Lower lobe of right lung (tissue), 2 donors: ENCODE measurements around the gene RSPH3. TPM values are rescaled to one million over a fixed set of nuclear protein-coding genes. Genes with fewer than 3 reads are reported as not detected.
A peak's percentile ranks its signal among the peaks of the same experiment; 100 is the strongest.

Experiments
- ATAC-seq, 2 donors: fragments of 200-7000 bp; cut with Tn5 transposase; one replicate each; pipeline ENCODE4 v1.9.1; 2020 to 2022; ENCODE audit warnings: mild to moderate bottlenecking in 2 of 2, moderate library complexity in 2 of 2
- DNase-seq: peaks from one replicate; pipeline ENCODE4 v3.0.0-alpha.2; 2020
- H3K27ac ChIP-seq: fragments of 200-600 bp; one replicate; pipeline ENCODE4 v1.8.0; 2022
- H3K27me3 ChIP-seq: fragments of 200-600 bp; one replicate; pipeline ENCODE4 v1.8.0; 2022; ENCODE audit warnings: low read depth
- H3K36me3 ChIP-seq: fragments of 200-600 bp; one replicate; pipeline ENCODE4 v1.8.0; 2022; ENCODE audit warnings: mild to moderate bottlenecking
- H3K4me1 ChIP-seq: fragments of 200-600 bp; one replicate; pipeline ENCODE4 v1.8.0; 2022
- H3K4me3 ChIP-seq: fragments of 200-600 bp; one replicate; pipeline ENCODE4 v1.8.0; 2022; ENCODE audit warnings: mild to moderate bottlenecking
- H3K9me3 ChIP-seq: fragments of 200-600 bp; one replicate; pipeline ENCODE4 v1.8.0; 2022
- intact Hi-C: fragments of 100-400 bp; cut with DNase I; formaldehyde crosslinking; loops from one replicate; pipeline ENCODE4 v1.11.0; 2022
- long read RNA-seq: library from polyadenylated mRNA; unstranded; transcript quantifications from one replicate; pipeline ENCODE4 v2.0.0, GENCODE V29; 2021
- total RNA-seq: library from RNA; stranded (reverse); fragmentation: NEBNext Ultra II Directional; extraction: Animal tissue kit (Norgen Biotek cat#: 25700); gene quantifications from one replicate; pipeline ENCODE4 v1.2.1, GENCODE V29; 2021
- TF ChIP-seq, protein P1 (sequence below): fragments of 200-600 bp; IDR thresholded peaks from one replicate; pipeline ENCODE4 v1.8.0; 2022; ENCODE audit warnings: antibody characterized with exemption, mild to moderate bottlenecking
- donor health status: DM: no; HTN: yes; CAD: no; lungs with severe emphysema.

The RSPH3 gene, protein sequence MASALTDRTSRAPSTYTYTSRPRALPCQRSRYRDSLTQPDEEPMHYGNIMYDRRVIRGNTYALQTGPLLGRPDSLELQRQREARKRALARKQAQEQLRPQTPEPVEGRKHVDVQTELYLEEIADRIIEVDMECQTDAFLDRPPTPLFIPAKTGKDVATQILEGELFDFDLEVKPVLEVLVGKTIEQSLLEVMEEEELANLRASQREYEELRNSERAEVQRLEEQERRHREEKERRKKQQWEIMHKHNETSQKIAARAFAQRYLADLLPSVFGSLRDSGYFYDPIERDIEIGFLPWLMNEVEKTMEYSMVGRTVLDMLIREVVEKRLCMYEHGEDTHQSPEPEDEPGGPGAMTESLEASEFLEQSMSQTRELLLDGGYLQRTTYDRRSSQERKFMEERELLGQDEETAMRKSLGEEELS
- total RNA-seq: 24.2 TPM
- long read RNA-seq, full-length matches to known transcripts: 16 of 35 reads
- long read RNA-seq, partial matches to known transcripts: 6 of 35 reads
- long read RNA-seq, other reads (novel, unspliced or antisense): 13 of 35 reads

DNA sequence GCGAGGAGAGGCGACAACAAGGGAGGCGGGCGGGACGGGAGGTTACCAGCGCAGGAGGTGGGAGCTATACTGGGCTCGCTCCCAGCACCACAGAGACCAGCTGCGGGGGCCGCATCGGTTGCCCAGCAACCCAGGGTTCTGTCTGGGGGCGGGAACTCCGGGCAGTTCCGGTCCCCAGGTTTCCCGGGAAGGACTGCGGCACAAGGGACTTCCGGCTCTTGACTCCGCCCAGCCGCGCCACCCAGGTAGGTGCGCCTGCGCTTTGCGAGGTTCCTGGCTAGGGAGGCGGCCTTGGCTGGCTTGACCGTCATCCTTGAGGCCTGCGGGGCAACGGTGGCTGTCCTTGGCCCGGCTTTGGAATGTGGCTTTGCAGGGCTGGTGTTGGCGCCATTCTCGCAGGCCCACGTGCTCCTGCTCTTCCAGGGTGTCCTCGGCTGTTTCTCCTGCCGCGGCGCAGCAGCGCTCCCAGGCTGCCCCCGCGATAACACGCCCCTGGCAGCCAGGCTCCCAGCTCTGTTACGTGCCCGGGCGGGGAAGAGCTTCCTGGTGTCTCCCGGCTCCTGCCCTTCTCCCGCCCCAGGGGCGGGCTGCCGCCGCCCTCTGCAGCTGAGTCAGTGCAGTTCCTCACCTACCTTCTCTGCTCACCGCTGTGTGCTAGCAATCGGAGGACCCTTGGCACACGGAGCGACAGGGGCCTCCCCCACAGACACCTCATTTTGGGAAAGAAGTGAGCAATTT is at the start of gene RSPH3:
Gene RSPH3, minus strand, starts transcription at position 537 of the 738 bp plus-strand sequence. CDS start 652 bp downstream, outside the sequence.
- DNase-seq: peak; percentile 96
- peak; percentile 97 for ATAC-seq
- Histone ChIP-seq H3K4me1 (peaks cover 18% of the 10 kb centered on the region), H3K36me3 (no peaks in the 10 kb centered on the region), H3K9me3 (no peaks in the 10 kb centered on the region), H3K27me3 (no peaks in the 10 kb centered on the region), H3K4me3 (peak within 1 kb of the TSS; percentile 83), H3K27ac (peak within 1 kb of the TSS; percentile 91)
- TF ChIP-seq, protein P1, sequence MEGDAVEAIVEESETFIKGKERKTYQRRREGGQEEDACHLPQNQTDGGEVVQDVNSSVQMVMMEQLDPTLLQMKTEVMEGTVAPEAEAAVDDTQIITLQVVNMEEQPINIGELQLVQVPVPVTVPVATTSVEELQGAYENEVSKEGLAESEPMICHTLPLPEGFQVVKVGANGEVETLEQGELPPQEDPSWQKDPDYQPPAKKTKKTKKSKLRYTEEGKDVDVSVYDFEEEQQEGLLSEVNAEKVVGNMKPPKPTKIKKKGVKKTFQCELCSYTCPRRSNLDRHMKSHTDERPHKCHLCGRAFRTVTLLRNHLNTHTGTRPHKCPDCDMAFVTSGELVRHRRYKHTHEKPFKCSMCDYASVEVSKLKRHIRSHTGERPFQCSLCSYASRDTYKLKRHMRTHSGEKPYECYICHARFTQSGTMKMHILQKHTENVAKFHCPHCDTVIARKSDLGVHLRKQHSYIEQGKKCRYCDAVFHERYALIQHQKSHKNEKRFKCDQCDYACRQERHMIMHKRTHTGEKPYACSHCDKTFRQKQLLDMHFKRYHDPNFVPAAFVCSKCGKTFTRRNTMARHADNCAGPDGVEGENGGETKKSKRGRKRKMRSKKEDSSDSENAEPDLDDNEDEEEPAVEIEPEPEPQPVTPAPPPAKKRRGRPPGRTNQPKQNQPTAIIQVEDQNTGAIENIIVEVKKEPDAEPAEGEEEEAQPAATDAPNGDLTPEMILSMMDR: peak; percentile 19
- intact Hi-C loops: no loop called here

DNA sequence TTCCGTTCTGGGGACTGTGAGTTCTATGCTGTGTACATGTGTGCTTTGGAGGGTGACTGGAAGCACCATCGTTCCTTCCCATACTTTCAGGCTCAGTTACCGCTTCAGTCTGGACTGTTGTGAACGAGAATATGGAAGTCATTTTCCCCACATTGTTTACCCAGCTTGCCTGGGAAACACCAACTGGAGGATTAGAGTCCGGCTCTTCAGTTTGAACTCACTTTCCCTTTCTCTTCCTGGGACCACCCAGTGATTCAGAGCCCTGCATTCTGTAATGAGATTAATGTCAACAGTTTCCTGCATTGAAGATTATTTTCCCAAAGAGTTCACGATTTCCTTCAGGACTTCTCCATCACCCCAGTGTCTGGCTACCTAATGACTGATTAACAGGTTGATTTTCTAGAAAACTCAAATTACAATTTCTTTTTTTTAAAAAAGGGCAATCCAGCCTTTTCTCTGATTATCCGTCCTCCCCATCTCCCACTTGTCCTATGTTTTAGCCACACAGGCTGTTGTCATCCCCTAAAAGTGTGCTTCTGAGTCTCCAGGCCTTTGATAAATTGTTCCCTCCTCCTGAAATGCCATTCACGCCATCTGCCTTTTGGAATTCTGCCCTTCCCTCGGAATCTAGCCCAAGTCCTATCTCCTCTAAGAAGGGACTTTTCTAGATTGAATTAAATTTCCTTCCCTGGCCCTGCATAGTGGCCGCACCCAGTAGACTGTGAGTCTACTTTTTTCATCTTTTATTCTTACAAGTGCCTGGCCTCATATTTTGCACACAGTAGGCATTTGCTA is 48.1 kb upstream of the RSPH3 start:
- TF ChIP-seq, protein P1: no peak
- no peak for DNase-seq
- H3K27me3 ChIP-seq: no peaks in the 10 kb centered on the region
- intact Hi-C loops: no loop called here
- ATAC-seq: no peak
- H3K4me1 ChIP-seq: peaks cover 11% of the 10 kb centered on the region
- H3K27ac ChIP-seq: no peak overlapping the region
- no peak overlapping the region for H3K4me3 ChIP-seq
- H3K9me3 ChIP-seq: no peaks in the 10 kb centered on the region
- no peaks in the 10 kb centered on the region for H3K36me3 ChIP-seq

DNA sequence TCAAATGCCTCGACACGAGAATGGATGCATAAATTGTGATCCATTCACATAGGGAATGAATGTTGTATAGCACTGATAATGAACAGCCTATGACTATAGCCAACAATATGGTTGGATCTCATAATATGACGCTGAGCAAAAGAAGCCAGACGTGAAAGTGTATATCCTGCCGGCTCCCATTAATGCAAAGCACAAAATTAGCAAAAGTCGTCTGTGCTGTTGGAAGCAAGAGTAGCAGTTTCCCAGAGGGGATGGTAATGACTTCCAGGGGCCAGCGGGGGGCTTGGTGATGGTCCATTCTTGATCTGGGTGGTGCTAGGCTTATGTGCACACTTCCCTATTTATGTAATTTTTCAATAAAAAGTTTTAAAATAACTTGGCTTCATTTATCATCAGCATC is 45.8 kb upstream of the RSPH3 start:
- TF ChIP-seq, protein P1: no peak
- intact Hi-C loops: no loop called here
- no peak overlapping the region for H3K4me3 ChIP-seq
- H3K36me3 ChIP-seq: peaks cover 12% of the 10 kb centered on the region
- peaks cover 33% of the 10 kb centered on the region for H3K4me1 ChIP-seq
- H3K27me3 ChIP-seq: no peaks in the 10 kb centered on the region
- H3K27ac ChIP-seq: no peak overlapping the region
- ATAC-seq: no peak
- H3K9me3 ChIP-seq: no peaks in the 10 kb centered on the region
- DNase-seq: no peak

DNA sequence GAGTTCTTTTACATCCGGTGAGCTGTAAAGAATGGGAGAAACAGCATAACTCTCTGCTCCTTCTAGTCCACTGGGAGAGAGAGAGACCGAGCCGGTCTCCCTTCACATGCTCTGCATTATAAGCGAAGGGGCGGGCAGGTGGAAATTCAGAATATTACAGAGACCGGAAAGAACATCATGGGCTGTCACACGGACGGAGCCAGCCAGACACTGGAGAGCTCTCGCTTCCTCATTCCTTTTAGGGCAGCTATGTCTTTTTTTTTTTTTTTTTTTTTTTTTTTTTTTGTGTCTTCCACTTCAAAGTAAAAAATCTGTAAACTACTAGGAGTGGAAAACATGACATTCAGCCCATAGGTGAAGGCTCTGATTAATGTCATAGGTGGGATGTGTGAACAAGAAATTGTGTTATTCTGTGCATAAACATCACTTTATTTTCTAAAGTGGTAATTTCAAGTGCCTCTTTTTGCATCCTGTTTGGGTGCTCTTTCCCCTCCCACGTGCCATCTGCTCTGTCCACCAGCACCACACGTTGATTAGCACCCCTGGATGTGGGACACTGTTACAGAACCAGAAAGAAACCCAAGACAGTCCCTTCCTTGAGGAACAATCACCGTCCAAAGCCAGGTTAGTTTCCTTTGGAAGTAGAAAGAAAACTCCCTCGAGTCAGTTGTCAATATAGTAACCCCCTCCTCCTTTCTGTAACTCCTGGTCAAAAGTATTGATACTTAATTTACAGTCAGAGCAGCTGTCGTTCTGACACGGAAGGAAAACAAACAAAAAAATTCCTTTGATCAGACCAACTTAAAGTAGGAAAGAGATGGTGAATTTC is 45.1 kb upstream of the RSPH3 start, which contains the start of gene TAGAP:
Gene TAGAP, minus strand, starts transcription at position 93 of the 829 bp plus-strand sequence. CDS start 845 bp downstream, outside the sequence.
- peaks cover 37% of the 10 kb centered on the region for H3K4me1 ChIP-seq
- DNase-seq: peak; percentile 86
- peak within 1 kb of the TSS; percentile 47 for H3K4me3 ChIP-seq
- peak; percentile 81 to 86 for ATAC-seq
- intact Hi-C loops: no loop called here
- peak within 1 kb of the TSS; percentile 78 for H3K27ac ChIP-seq
- TF ChIP-seq, protein P1: no peak
- no peaks in the 10 kb centered on the region for H3K27me3 ChIP-seq
- peaks cover 16% of the 10 kb centered on the region for H3K36me3 ChIP-seq
- H3K9me3 ChIP-seq: no peaks in the 10 kb centered on the region
